Neuronal stem cell (in vitro differentiated cells): ENCODE data around the gene TTLL12.
A peak's percentile ranks its signal among the peaks of the same experiment; 100 is the strongest.

Source experiments
- DNase-seq: peaks from one replicate; pipeline ENCODE4 v3.0.0-alpha.2; 2013; ENCODE audit warnings: low spot score
- H2AFZ ChIP-seq: one replicate; pipeline ENCODE4 v1.6.1; 2013; ENCODE audit warnings: mild to moderate bottlenecking, low read length, inconsistent platforms
- H2AK5ac ChIP-seq: 2 replicates; pipeline ENCODE4 v1.6.1; 2013; ENCODE audit warnings: low read depth, mild to moderate bottlenecking, inconsistent platforms, low read length, moderate library complexity, mixed read lengths
- H2BK120ac ChIP-seq: 2 replicates; pipeline ENCODE4 v1.6.1; 2013; ENCODE audit warnings: low read depth, mild to moderate bottlenecking, inconsistent platforms, low read length, moderate library complexity, mixed read lengths
- H2BK12ac ChIP-seq: one replicate; pipeline ENCODE4 v1.6.1; 2013; ENCODE audit warnings: low read length, inconsistent platforms
- H2BK15ac ChIP-seq: 2 replicates; pipeline ENCODE4 v1.6.1; 2013; ENCODE audit warnings: mild to moderate bottlenecking, low read length, inconsistent platforms, mixed read lengths
- H2BK5ac ChIP-seq: one replicate; pipeline ENCODE4 v1.6.1; 2013; ENCODE audit warnings: inconsistent platforms, mild to moderate bottlenecking, low read length, moderate library complexity
- H3K14ac ChIP-seq: one replicate; pipeline ENCODE4 v1.6.1; 2013; ENCODE audit warnings: low read length, inconsistent platforms
- H3K18ac ChIP-seq: 2 replicates; pipeline ENCODE4 v1.6.1; 2013; ENCODE audit warnings: low read length, inconsistent platforms
- H3K23ac ChIP-seq: 2 replicates; pipeline ENCODE4 v1.6.1; 2013; ENCODE audit warnings: low read depth, mild to moderate bottlenecking, mixed read lengths, low read length, inconsistent platforms; ENCODE audit not compliant: poor library complexity
- H3K27ac ChIP-seq: replicated peaks from 3 replicates; pipeline ENCODE4 v1.5.1; 2013; ENCODE audit warnings: low read length, inconsistent platforms
- H3K27me3 ChIP-seq, 3 experiments: 2 replicates each; pipeline ENCODE4 v1.6.1; 2013; ENCODE audit warnings: low read length in 3 of 3, mild to moderate bottlenecking in 2 of 3, inconsistent platforms in 1 of 3, low read depth in 1 of 3, mixed read lengths in 1 of 3, moderate library complexity in 1 of 3; ENCODE audit not compliant: control insufficient read depth in 3 of 3, insufficient read depth in 3 of 3
- H3K36me3 ChIP-seq, 2 donors: replicated peaks in 1 of 2; 2 replicates each; pipeline ENCODE4 v1.6.1; 2013; ENCODE audit warnings: low read length in 2 of 2; ENCODE audit not compliant: control insufficient read depth in 2 of 2, insufficient read depth in 2 of 2
- H3K4ac ChIP-seq: 2 replicates; pipeline ENCODE4 v1.6.1; 2013; ENCODE audit warnings: inconsistent platforms, mild to moderate bottlenecking, low read length, moderate library complexity
- H3K4me1 ChIP-seq, 2 donors: 1 replicate in 1 of 2; 2 replicates in 1 of 2; pipeline ENCODE4 v1.6.1; 2013; ENCODE audit warnings: low read length in 2 of 2, low read depth in 1 of 2; ENCODE audit not compliant: control insufficient read depth in 2 of 2, insufficient read depth in 1 of 2
- H3K4me2 ChIP-seq: one replicate; pipeline ENCODE4 v1.6.1; 2013; ENCODE audit warnings: mild to moderate bottlenecking, low read length, inconsistent platforms; ENCODE audit not compliant: insufficient read depth, poor library complexity, severe bottlenecking
- H3K4me3 ChIP-seq, 2 donors: 2 replicates each; pipeline ENCODE4 v1.5.1; 2013; ENCODE audit warnings: low read length in 2 of 2, mild to moderate bottlenecking in 2 of 2, inconsistent platforms in 1 of 2, moderate library complexity in 1 of 2
- H3K79me1 ChIP-seq: one replicate; pipeline ENCODE4 v1.6.1; 2013; ENCODE audit warnings: low read depth, mild to moderate bottlenecking, inconsistent platforms, low read length, moderate library complexity
- H3K9ac ChIP-seq: one replicate; pipeline ENCODE4 v1.6.1; 2013; ENCODE audit warnings: mild to moderate bottlenecking, low read depth, low read length, inconsistent platforms; ENCODE audit not compliant: poor library complexity
- H3K9me3 ChIP-seq, 2 donors: replicated peaks in 1 of 2; 2 replicates each; pipeline versions ENCODE3 to v1.6.1; 2013; ENCODE audit warnings: low read length in 2 of 2, mild to moderate bottlenecking in 2 of 2, inconsistent platforms in 1 of 2, low read depth in 1 of 2, mixed read lengths in 1 of 2, moderate library complexity in 1 of 2; ENCODE audit not compliant: control insufficient read depth in 2 of 2, insufficient read depth in 1 of 2
- H4K8ac ChIP-seq: one replicate; pipeline ENCODE4 v1.6.1; 2013; ENCODE audit warnings: low read depth, mild to moderate bottlenecking, inconsistent platforms, low read length, moderate library complexity
- H4K91ac ChIP-seq: one replicate; pipeline ENCODE4 v1.6.1; 2013; ENCODE audit warnings: low read length, low read depth, mild to moderate bottlenecking, inconsistent platforms; ENCODE audit not compliant: poor library complexity
- WGBS, 2 donors: extraction: QIAGEN DNeasy Blood & Tissue Kit; methylation state at CpG; one replicate each; pipeline ENCODE4 v1.1.7; 2013; ENCODE audit warnings: missing lambda C conversion rate in 2 of 2, mixed read lengths in 1 of 2; ENCODE audit not compliant: insufficient read length in 2 of 2, insufficient replicate concordance in 1 of 2; ENCODE audit errors: extremely low coverage in 2 of 2; 5-methylcytosine and 5-hydroxymethylcytosine counted together

The TTLL12 gene

GRCh38 chr22:43160497-43161126 is 26.3 kb downstream of the TTLL12 start:
- Histone ChIP-seq H3K79me1 (no peaks in the 10 kb centered on the region), H3K9ac (no peak overlapping the region), H3K4ac (no peak overlapping the region), H3K4me3 (no peak overlapping the region), H3K18ac (no peak overlapping the region), H2BK5ac (no peak overlapping the region), H3K14ac (no peak overlapping the region), H2AFZ (no peak overlapping the region), H3K27ac (no peak overlapping the region), H3K4me2 (no peak overlapping the region), H3K27me3 (no peaks in the 10 kb centered on the region), H2BK12ac (no peak overlapping the region), H3K9me3 (no peaks in the 10 kb centered on the region), H2BK15ac (no peak overlapping the region), H3K4me1 (peaks cover 0 to 4% of the 10 kb centered on the region in 2 donors), H2AK5ac (no peak overlapping the region), H4K8ac (no peak overlapping the region), H3K36me3 (no peaks in the 10 kb centered on the region), H4K91ac (no peak overlapping the region), H3K23ac (no peak overlapping the region), H2BK120ac (no peak overlapping the region)
- WGBS, 2 donors: no CpG with 5 or more reads among the region's 8 CpGs
- DNase-seq: no peak

- H4K91ac ChIP-seq: no peak overlapping the region
- H3K27me3 ChIP-seq: no peaks in the 10 kb centered on the region
- peak overlapping the region; percentile 62 for H3K18ac ChIP-seq
- no peak overlapping the region for H2AK5ac ChIP-seq
- H3K9me3 ChIP-seq: no peaks in the 10 kb centered on the region
- peak overlapping the region; percentile 74 for H4K8ac ChIP-seq
- no peak for DNase-seq
- peaks cover 0 to 4% of the 10 kb centered on the region in 2 donors for H3K4me1 ChIP-seq
- H3K14ac ChIP-seq: no peak overlapping the region
- no peak overlapping the region for H3K4me3 ChIP-seq
- peak overlapping the region; percentile 3 for H2AFZ ChIP-seq
- H3K79me1 ChIP-seq: no peaks in the 10 kb centered on the region
- H3K23ac ChIP-seq: no peak overlapping the region
- no CpG with 5 or more reads among the region's 18 CpGs for WGBS, 2 donors
- H2BK15ac ChIP-seq: peak overlapping the region; percentile 31
- peak overlapping the region; percentile 44 for H2BK5ac ChIP-seq
- no peak overlapping the region for H2BK12ac ChIP-seq
- no peak overlapping the region for H2BK120ac ChIP-seq
- no peak overlapping the region for H3K4me2 ChIP-seq
- no peak overlapping the region for H3K4ac ChIP-seq
- H3K36me3 ChIP-seq: no peaks in the 10 kb centered on the region
- H3K27ac ChIP-seq: no peak overlapping the region
- H3K9ac ChIP-seq: no peak overlapping the region
These were observed 27.3 kb downstream of the TTLL12 start for GRCh38 chr22:43159484-43160178.

- no peak overlapping the region for H3K4me2 ChIP-seq
- no peaks in the 10 kb centered on the region for H3K27me3 ChIP-seq
- DNase-seq: no peak
- no peak overlapping the region for H3K4ac ChIP-seq
- H4K91ac ChIP-seq: no peak overlapping the region
- WGBS, 2 donors: no CpG with 5 or more reads among the region's 24 CpGs
- H2BK15ac ChIP-seq: no peak overlapping the region
- no peak overlapping the region for H2AFZ ChIP-seq
- H2BK120ac ChIP-seq: no peak overlapping the region
- H2BK12ac ChIP-seq: no peak overlapping the region
- no peak overlapping the region for H3K14ac ChIP-seq
- H2BK5ac ChIP-seq: no peak overlapping the region
- H3K23ac ChIP-seq: peak overlapping the region; percentile 59
- peak overlapping the region; percentile 62 for H3K18ac ChIP-seq
- H3K4me1 ChIP-seq: peaks cover 0 to 4% of the 10 kb centered on the region in 2 donors
- H3K9me3 ChIP-seq: no peaks in the 10 kb centered on the region
- no peak overlapping the region for H3K4me3 ChIP-seq
- H3K79me1 ChIP-seq: peaks cover 1% of the 10 kb centered on the region
- peak overlapping the region; percentile 80 for H2AK5ac ChIP-seq
- H3K36me3 ChIP-seq: no peaks in the 10 kb centered on the region
- no peak overlapping the region for H3K27ac ChIP-seq
- H4K8ac ChIP-seq: no peak overlapping the region
- no peak overlapping the region for H3K9ac ChIP-seq
These were observed 28.0 kb downstream of the TTLL12 start for GRCh38 chr22:43158778-43159483.
